Lower leg skin (tissue), 3 donors: ENCODE data around the gene SPNS2.

Source experiments
- CTCF ChIP-seq, 3 donors: fragments of 450-650 bp; IDR thresholded peaks; one replicate each; pipeline ENCODE4 v1.5.1; 2016; ENCODE audit warnings: antibody characterized with exemption in 3 of 3, mild to moderate bottlenecking in 3 of 3, moderate library complexity in 2 of 3
- POLR2A ChIP-seq, 2 donors: fragments of 450-650 bp; IDR thresholded peaks; one replicate each; pipeline ENCODE4 v1.6.1; 2016 to 2017; ENCODE audit warnings: antibody characterized with exemption in 2 of 2, mild to moderate bottlenecking in 1 of 2, moderate library complexity in 1 of 2

GRCh38 chr17:4583206-4583605, 84.5 kb downstream of the SPNS2 start:
- TF ChIP-seq CTCF (IDR thresholded peaks at IDR 0.05) (no peak), POLR2A (IDR thresholded peaks at IDR 0.05) (no peak)
